CD4-positive, CD25-positive, alpha-beta regulatory T cell (primary cell): Measurements from ENCODE around the gene BIRC7. TPM values are rescaled to one million over a fixed set of nuclear protein-coding genes. Genes with fewer than 3 reads are reported as not detected.

Experiments
- ATAC-seq, 2 donors: fragments of 150-1000 bp; cut with Tn5 transposase; one replicate each; pipeline ENCODE4 v1.10.0; 2021; ENCODE audit warnings: low read depth in 2 of 2, moderate number of reproducible peaks in 2 of 2, moderate library complexity in 1 of 2
- DNase-seq, 3 donors: peaks; one replicate each; pipeline versions ENCODE4 v3.0.0 to v3.0.0-alpha.2; 2012 to 2022; ENCODE audit warnings: mixed read lengths in 1 of 3
- H3K27ac ChIP-seq: one replicate; pipeline ENCODE4 v1.7.0; 2013; ENCODE audit warnings: mild to moderate bottlenecking, low read length; ENCODE audit not compliant: insufficient read depth, poor library complexity, severe bottlenecking
- H3K27me3 ChIP-seq: one replicate; pipeline ENCODE4 v1.7.0; 2013; ENCODE audit warnings: low read length; ENCODE audit not compliant: control insufficient read depth, insufficient read depth
- H3K36me3 ChIP-seq: one replicate; pipeline ENCODE4 v1.7.0; 2013; ENCODE audit warnings: mild to moderate bottlenecking, low read length, moderate library complexity; ENCODE audit not compliant: control insufficient read depth, insufficient read depth
- H3K4me1 ChIP-seq: 2 replicates; pipeline ENCODE4 v1.7.0; 2013; ENCODE audit warnings: mild to moderate bottlenecking, low read length; ENCODE audit not compliant: insufficient read depth, control insufficient read depth, poor library complexity, severe bottlenecking
- H3K4me3 ChIP-seq: one replicate; pipeline ENCODE4 v1.7.0; 2013; ENCODE audit warnings: low read depth, mild to moderate bottlenecking, low read length, moderate library complexity
- H3K9me3 ChIP-seq, 2 experiments: 1 replicate in 1 of 2; 2 replicates in 1 of 2; pipeline ENCODE4 v1.7.0; 2013; ENCODE audit warnings: low read length in 2 of 2, mild to moderate bottlenecking in 1 of 2, moderate library complexity in 1 of 2; ENCODE audit not compliant: control insufficient read depth in 2 of 2
- H3K27ac Mint-ChIP-seq, 3 donors: one replicate each; pipeline ENCODE4 v1.8.0; 2020 to 2022; ENCODE audit warnings: mild to moderate bottlenecking in 3 of 3, mixed read lengths in 3 of 3, moderate library complexity in 2 of 3
- H3K27me3 Mint-ChIP-seq: one replicate; pipeline ENCODE4 v1.8.0; 2022; ENCODE audit warnings: mild to moderate bottlenecking, mixed read lengths
- H3K36me3 Mint-ChIP-seq: one replicate; pipeline ENCODE4 v1.8.0; 2020; ENCODE audit warnings: mixed read lengths
- H3K4me1 Mint-ChIP-seq, 4 donors: one replicate each; pipeline ENCODE4 v1.8.0; 2020 to 2022; ENCODE audit warnings: mixed read lengths in 4 of 4, mild to moderate bottlenecking in 1 of 4
- H3K4me3 Mint-ChIP-seq, 4 donors: one replicate each; pipeline ENCODE4 v1.8.0; 2020 to 2022; ENCODE audit warnings: mild to moderate bottlenecking in 4 of 4, mixed read lengths in 4 of 4, moderate library complexity in 3 of 4
- H3K9me3 Mint-ChIP-seq, 7 donors: one replicate each; pipeline ENCODE4 v1.8.0; 2020 to 2022; ENCODE audit warnings: mixed read lengths in 7 of 7, mild to moderate bottlenecking in 3 of 7, moderate library complexity in 2 of 7
- polyA plus RNA-seq, 4 donors: library from polyadenylated mRNA; unstranded; fragments of 300-500 nt; fragmentation: Illumina TruSeq; gene quantifications; one replicate each; pipeline ENCODE4 v1.2.3, GENCODE V29; 2021
- total RNA-seq: library from RNA; stranded (reverse); gene quantifications from one replicate; pipeline ENCODE4 v1.2.3, GENCODE V29; 2022

BIRC7 gene
- total and polyA plus RNA-seq, 5 donors from 2014 or later: not detected

DNA sequence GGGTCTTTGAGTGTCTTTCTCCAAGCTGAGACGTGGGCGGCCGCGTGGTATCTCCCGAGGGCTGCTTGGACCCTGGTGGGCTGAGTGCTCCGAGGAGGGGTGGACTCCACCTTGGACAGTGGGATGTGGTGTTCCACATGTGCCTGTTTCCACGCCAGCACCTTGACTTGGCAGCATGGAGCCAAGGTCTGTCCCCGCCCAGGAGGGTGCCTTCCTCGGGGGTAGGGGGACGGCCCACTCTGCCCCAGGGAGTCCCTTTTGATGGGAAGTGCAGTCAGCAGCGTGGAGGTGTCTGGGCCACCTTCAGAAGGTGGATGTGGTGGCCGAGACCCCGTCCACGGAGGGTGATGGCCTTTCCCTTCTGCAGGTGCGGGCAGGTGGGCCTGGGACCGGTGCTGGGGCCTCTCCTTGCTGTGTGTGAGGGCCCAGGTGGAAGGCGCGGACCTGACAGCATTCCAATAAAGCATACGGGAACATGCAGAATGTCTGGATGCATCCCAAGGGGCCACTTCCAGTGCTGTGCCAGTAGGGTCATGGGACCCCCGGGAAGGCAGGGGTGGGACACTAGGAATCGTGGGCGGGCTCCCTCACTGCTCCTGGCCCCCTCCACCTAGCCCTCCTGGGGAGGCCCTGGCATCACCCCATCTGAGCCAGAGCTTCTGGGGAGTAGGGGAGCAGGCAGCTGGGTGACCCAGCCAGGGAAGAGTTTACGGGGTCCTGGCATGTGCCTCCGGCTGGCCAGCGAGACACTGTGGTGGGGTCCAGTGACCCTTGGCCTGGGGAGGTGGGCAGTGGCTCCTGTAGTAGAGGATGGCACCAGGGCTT, 53.8 kb downstream of the BIRC7 start:
- H3K27me3 ChIP-seq: no peaks in the 10 kb centered on the region
- peaks cover 20% of the 10 kb centered on the region for H3K36me3 ChIP-seq
- Mint-ChIP-seq H3K36me3 (peaks cover 4% of the 10 kb centered on the region), H3K4me3 (no peak overlapping the region), H3K9me3 (no peaks in the 10 kb centered on the region), H3K4me1 (no peaks in the 10 kb centered on the region), H3K27me3 (no peaks in the 10 kb centered on the region), H3K27ac (no peak overlapping the region)
- ATAC-seq: no peak
- no peaks in the 10 kb centered on the region for H3K9me3 ChIP-seq
- DNase-seq: no peak
- no peaks in the 10 kb centered on the region for H3K4me1 ChIP-seq
- no peak overlapping the region for H3K27ac ChIP-seq
- H3K4me3 ChIP-seq: no peak overlapping the region

Other genes starting within 250 kb of the BIRC7 start
- gene BHLHE23, start 228.9 kb upstream of the BIRC7 start, total RNA-seq: not detected
- gene BHLHE23, start 228.9 kb upstream of the BIRC7 start, polyA plus RNA-seq: not detected
- gene YTHDF1, start 19.8 kb upstream of the BIRC7 start, total RNA-seq: 37.9 TPM
- gene YTHDF1, start 19.8 kb upstream of the BIRC7 start, polyA plus RNA-seq: 10 to 100 TPM; 28.5 to 38.4 (median 32.2) TPM
- gene NKAIN4, start 18.6 kb downstream of the BIRC7 start, total RNA-seq: not detected
- gene NKAIN4, start 18.6 kb downstream of the BIRC7 start, polyA plus RNA-seq: not detected
- gene ARFGAP1, start 36.9 kb downstream of the BIRC7 start, total RNA-seq: 123 TPM
- gene ARFGAP1, start 36.9 kb downstream of the BIRC7 start, polyA plus RNA-seq: 10 to 100 TPM; 17.9 to 22.3 (median 20.6) TPM
- gene COL20A1, start 57.3 kb downstream of the BIRC7 start, total RNA-seq: 0.20 TPM
- not detected for gene COL20A1, start 57.3 kb downstream of the BIRC7 start, polyA plus RNA-seq
- not detected for gene CHRNA4, start 125.4 kb downstream of the BIRC7 start, total RNA-seq
- not detected for gene CHRNA4, start 125.4 kb downstream of the BIRC7 start, polyA plus RNA-seq
- 0.89 TPM for gene KCNQ2, start 236.8 kb downstream of the BIRC7 start, total RNA-seq
- 1 to 10 TPM in 1 of 4 donors, under 1 TPM in 1, not detected in 2; 0.77 to 1.1 TPM for gene KCNQ2, start 236.8 kb downstream of the BIRC7 start, polyA plus RNA-seq